NT2/D1 (cell line): Measurements from ENCODE around the gene TLCD1.

ENCODE experiments used
- YY1 ChIP-seq: IDR thresholded peaks from 2 replicates; pipeline ENCODE4 v1.6.1; 2011; ENCODE audit not compliant: insufficient read length, insufficient read depth
- ZNF274 ChIP-seq: IDR thresholded peaks from 2 replicates; pipeline ENCODE4 v1.6.1; 2011; ENCODE audit warnings: mild to moderate bottlenecking, low read depth, low read length

GRCh38 chr17:28729950-28730330 lies 3.9 kb upstream of the TLCD1 start:
- TF ChIP-seq ZNF274 (no peak), YY1 (no peak)
